HT-29 (cell line): ENCODE results near the gene ZNF564. TPM values are rescaled to one million over a fixed set of nuclear protein-coding genes. Genes with fewer than 3 reads are reported as not detected.
A peak's percentile ranks its signal among the peaks of the same experiment; 100 is the strongest.
"Not testable (repeated sequence)": the region's sequence is repeated elsewhere in the genome, so short reads cannot be mapped to it uniquely, and the experiment has no call there.

ENCODE experiments used
- DNase-seq: peaks from one replicate; pipeline ENCODE4 v3.0.0-alpha.2; 2015; ENCODE audit warnings: low spot score
- small RNA-seq: library from RNA; depleted of rRNA; stranded (forward); fragments of <200 nt; gene quantifications from one replicate; pipeline ENCODE3, GENCODE V24; 2014
- total RNA-seq: library from RNA; depleted of rRNA; stranded (reverse); fragments of >200 nt; shearing (Covaris generic); gene quantifications from 2 replicates; pipeline ENCODE4 v1.2.3, GENCODE V29; 2014; rRNA removed

Gene ZNF564
- total RNA-seq, 1 experiment from 2014 or later, result 3.0 TPM

DNA sequence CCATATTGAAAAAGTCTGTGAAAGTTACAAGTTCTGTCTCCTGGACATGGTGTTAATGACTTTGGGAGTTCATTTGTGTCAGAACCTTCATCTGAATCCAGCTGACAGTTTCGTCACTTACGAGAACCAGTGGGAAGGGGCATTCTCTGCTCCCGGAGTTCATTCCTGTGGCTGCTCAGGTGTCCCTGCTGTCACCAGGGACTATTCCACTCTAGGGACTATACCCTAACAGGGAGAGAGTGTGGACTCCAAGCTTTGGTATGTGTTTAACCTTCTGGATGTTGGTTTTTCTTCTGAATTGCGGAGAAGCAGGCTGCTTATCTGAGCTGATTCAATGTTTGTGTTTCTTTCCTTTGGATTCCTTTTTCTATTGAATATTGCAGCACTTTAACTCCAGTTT, 54.2 kb downstream of the ZNF564 start:
- no peak for DNase-seq

DNA sequence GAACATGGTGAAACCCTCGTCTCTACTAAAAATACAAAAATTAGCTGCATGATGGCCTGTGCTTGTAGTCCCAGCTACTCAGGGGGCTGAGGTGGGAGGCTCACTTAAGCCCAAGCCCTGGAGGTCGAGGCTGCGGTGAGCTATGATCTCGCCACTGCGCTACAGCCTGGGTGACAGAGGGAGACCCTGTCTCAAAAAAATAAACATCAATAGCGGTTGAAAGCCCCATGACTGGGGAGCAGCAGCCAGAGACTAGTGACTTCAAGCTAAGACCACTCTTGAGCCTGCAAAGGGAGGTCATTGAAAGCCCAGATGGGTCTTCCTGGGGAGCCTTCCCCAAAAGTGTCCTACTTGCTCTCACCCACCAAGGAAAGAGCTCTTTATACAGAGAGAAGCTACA, 54.8 kb downstream of the ZNF564 start:
- DNase-seq, result no peak

DNA sequence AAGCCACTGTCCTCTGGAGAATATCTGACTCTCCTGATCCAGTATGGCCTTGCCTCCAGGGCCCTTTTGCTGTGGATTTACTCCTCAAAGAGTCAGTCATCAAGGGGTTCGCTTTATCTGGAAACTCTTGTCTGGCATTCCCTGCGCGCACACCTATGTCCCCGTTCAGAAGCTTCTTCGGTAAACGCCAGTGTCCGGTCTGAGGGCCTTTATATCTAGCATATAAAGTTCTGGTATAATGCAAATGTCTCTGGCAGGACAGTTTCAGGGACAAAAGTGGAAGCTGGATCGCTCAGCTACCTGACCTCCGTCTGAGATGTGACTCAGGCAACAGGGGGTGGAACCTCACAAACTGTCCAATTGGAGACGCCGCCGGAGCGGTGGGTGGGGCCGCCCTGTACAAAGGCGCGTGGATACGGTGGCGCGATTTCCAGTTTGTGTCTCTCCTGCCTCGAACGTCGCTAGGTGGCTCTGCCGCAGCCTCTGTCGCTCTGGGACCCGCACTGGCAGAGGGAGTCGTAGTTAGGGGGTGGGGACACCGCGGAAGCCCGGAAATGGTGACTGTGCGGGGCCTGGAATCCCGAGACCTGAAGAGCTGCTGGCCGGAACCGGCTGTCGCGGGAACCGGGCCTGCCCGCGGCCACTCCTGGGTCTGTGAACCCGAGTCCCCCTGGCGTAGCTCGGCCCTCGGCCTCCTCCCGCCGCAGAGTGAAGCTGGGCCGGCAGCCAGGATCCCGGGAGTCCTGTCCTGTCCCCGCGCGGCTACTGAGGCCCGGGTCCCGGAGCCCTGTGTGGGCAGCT, 56.1 kb downstream of the ZNF564 start:
- peak; percentile 87 for DNase-seq

DNA sequence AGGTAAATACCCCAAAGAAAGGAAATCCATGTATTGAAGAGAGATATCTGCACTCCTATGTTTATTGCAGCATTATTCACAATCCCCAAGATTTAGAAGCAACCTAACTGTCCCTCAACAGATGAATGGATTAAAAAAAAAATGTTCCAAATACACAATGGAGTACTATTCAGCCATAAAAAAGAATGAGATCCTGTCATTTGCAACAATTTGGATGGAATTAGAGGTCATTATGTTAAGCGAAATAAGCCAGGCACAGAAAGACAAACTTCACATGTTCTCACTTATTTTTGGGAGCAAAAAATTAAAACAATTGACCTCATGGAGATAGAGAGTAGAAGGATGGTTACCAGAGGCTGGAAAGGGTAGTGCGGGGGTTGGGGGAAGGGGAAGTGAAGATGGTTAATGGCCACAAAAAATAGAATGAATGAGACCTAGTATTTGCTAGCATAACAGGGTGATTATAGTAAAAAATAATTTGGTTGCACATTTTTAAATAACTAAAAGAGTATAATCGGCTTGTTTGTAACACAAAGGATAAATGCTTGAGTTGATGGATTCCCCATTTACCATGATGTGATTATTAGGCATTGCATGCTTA, 56.9 kb downstream of the ZNF564 start:
- DNase-seq, result no peak

DNA sequence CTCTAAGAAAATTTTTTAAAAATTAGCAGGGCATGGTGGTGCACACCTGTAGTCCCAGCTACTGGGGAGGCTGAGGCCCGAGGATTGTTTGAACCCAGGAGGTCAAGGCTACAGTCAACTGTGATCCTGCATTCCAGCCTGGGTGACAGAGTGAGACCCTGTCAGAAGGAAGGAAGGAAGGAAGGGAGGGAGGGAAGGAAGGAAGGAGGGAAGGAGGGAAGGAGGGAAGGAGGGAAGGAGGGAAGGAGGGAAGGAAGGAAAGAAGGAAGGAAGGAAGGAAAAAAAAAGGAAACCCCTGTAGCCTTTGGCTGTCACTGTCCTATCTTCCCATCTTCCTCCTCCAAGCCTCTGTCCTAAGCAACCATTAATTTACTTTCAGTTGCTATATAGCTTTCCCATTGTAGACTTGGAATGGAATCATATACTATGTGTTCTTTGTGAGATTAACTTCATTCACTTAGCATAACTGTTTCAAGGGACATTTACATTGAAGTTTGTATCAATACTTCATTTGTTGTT, 65.0 kb downstream of the ZNF564 start:
- DNase-seq, result not testable (repeated sequence)

DNA sequence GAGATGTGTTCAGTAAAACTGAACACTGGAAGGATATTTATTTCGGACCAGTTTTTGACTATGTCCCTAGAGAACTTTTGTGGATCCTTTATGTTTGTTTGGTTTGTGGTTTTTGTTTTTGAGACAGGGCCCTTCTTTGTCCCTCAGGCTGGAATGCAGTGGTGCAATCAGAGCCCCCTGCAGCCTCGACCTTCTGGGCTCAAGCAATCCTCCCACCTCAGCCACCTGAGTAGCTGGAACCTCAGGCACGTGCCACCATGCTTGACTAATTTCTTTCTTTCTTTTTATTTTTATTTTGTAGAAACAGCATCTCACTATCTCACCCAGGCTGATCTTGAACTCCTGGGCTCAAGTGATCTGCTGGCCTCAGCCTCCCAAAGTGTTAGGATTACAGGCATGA, 65.7 kb downstream of the ZNF564 start:
- no peak for DNase-seq

DNA sequence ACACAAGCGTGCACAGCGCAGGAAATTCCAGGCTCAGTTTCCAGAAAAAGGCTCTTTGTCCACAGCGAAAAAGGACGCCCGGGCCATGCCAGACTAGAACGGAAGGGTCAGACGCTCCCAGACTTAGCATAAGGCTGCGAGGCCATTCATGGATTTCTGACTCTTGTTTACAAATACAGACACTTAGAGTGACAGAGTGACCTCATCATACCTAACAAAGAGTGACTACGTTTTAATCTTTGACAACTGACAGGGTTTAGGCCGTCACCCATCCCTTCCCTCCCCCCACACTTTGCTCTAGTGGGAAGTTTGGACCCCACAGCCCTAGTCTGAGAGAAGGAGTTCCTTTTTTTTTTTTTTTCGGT, 66.2 kb downstream of the ZNF564 start:
- DNase-seq, result peak; percentile 17

DNA sequence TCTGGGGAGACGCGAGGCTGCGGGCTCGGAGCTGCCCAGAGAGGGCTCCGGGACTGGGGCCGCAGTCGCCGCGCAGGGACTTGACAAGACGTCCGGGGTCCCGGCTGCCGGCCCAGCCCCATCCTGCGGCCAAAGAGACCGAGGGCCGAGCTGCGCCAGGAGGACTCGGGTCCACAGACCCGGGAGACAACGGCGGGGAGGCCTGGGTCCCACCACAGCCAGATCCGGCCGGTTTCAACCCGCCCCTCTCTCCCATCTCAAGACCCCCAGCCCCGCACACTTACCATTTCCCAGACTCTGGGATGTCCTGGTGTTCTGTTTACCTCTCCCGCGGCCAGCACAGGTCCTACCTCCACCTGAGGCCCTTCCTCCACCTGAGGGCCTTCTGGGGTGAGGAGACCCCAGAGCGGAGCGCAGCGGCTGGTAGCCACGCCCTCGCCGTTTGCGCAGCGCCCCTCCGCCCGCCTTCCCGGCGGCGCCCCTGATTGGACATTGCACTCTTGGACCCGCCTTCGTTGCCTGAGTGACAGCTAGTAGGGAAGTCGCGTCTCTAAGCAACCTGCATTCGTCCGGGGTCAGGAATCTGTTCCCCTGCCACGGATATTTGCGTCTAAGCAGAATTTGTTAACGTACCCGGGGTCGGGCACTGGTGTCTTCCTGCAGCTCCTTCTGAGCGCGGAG, 66.8 kb downstream of the ZNF564 start, which contains the start of gene ZNF709:
TSS of gene ZNF709 (minus strand) at position 446 of the 681 bp plus-strand sequence. CDS start at position 287, 159 bp downstream.
- DNase-seq, result peak; percentile 58

DNA sequence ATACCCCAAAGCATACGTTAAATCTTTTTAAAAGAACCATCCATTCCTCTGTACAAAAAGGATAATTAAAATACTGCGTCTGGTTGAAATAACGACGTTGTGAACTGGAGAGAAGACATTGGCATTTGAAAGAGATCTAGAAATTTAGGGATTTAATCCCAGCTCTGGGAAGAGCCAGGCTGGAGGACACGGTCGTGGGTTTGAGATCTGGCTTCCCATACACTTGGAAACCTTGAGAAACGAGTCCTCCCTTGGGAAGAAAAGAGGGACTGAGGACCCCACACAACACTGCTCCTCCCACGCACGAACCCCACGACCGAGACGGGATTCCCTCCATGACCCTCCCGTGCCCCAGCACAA, 67.3 kb downstream of the ZNF564 start:
- no peak for DNase-seq

DNA sequence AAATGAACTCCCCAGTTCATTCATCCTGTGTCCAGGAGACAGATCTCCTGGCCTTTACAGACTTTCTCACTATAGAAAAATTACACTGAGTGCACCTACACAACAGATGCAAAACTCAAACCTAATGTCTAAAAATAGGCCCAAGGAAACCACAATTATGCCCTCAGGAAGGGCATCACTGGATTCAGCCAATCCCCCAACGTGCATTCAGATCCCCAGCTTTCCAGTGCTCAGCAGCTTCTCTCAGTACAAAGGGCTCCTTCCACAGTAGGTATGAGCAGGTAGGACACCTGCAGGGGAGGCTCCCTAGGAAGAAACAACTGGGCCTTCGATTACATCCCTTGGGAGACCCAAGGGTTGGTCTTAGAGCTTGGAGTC, 68.8 kb downstream of the ZNF564 start:
- DNase-seq, result no peak

DNA sequence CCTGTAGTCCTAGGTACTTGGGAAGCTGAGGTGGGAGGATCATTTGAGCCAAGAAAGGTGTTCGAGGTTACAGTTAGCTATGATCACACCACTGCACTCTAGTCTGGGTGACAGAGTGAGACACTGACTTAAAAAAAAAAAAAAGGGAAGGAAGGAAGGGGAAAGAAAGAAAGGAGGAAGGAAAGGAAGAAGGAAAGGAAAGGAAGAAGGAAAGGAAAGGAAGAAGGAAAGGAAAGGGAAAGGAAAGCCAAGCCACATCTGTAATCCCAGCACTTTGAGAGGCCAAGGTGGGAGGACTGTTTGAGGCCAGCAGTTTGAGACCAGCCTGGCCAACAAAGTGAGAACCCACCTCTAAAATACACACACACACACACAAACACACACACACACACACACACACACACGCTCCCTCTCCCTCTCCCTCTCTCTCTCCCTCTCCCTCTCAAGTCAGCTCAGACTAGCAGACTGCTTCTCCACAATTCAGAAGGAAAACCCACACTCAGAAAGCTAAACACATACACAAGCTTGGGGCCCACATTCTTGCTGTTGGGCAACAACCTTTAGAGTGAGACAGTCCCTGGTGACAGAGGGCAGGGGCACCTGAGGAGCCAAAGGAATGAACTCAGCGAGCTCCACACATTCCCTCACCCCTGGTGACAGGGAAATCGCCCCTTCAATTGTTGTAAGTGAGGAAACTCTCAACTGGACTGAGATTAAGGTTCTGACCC, 69.3 kb downstream of the ZNF564 start:
- no peak for DNase-seq

DNA sequence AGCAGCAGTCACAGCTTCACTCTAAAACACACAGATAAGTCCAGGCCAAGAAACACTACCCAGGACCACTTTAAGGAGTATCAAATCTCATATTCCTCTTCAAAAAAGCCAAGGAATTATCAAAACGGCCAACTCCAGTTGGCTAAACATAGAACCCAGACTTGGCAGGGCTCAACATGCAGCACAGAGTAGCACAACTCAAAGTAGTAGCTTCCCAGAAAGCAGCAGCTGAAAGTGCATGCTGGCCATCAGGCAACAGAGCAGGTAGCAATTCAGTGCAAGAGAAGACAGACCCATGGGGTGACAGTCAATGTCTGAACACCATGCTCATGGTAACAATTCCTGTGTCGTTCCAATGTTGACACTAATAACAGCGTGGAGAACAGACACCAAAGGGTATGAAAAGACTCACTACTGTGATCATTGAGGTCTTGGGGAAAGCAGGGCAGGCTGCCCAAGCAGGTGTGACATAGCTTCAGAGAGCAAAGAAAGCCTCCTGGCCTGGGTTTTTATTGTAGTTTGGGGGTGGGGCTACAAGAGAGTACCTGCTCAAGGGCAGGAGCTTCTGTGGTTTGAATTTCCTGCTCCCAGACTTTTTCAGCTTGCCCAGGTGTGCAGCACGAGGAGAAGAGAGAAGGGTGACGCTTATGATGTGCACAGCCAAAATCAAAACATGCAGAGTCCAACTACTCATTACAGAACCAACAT, 72.9 kb downstream of the ZNF564 start:
- no peak for DNase-seq

Small RNA genes within 50 kb of the gene (small RNA-seq; reads per million reads assigned to genes)
- not detected for gene MTCO1P27
- gene PPIAP20, result not detected

Other genes with a start within 250 kb of the ZNF564 start
- 0.25 and 0.70 TPM in 2 replicates for gene ZNF563, start 217.8 kb downstream of the ZNF564 start, total RNA-seq
- gene ZNF442, start 185.8 kb downstream of the ZNF564 start, total RNA-seq, result 0.03 and 0.05 TPM in 2 replicates
- 2.4 and 5.4 TPM in 2 replicates for gene ZNF799, start 150.2 kb downstream of the ZNF564 start, total RNA-seq
- 1.8 and 3.0 TPM in 2 replicates for gene ZNF443, start 110.5 kb downstream of the ZNF564 start, total RNA-seq
- 0.15 and 0.83 TPM in 2 replicates for gene ZNF709, start 66.7 kb downstream of the ZNF564 start, total RNA-seq
- 1.6 and 2.0 TPM in 2 replicates for gene ZNF490, start 59.3 kb upstream of the ZNF564 start, total RNA-seq
- gene ZNF791, start 59.4 kb upstream of the ZNF564 start, total RNA-seq, result 3.0 and 4.4 TPM in 2 replicates
- gene MAN2B1, start 115.3 kb upstream of the ZNF564 start, total RNA-seq, result 18.4 and 35.1 TPM in 2 replicates
- 21.7 and 22.1 TPM in 2 replicates for gene WDR83, start 115.3 kb upstream of the ZNF564 start, total RNA-seq
- gene DHPS, start 130.4 kb upstream of the ZNF564 start, total RNA-seq, result 95.0 and 95.4 TPM in 2 replicates
- not detected in 2 replicates for gene GNG14, start 136.5 kb upstream of the ZNF564 start, total RNA-seq
- 32.9 and 38.0 TPM in 2 replicates for gene FBXW9, start 145.1 kb upstream of the ZNF564 start, total RNA-seq
- 24.5 TPM in 2 replicates for gene TNPO2, start 172.4 kb upstream of the ZNF564 start, total RNA-seq
- 258 and 260 TPM in 2 replicates for gene TRIR, start 183.2 kb upstream of the ZNF564 start, total RNA-seq
- 90.4 and 105 TPM in 2 replicates for gene GET3, start 186.0 kb upstream of the ZNF564 start, total RNA-seq
- 0.37 and 0.48 TPM in 2 replicates for gene BEST2, start 200.3 kb upstream of the ZNF564 start, total RNA-seq
- gene HOOK2, start 224.1 kb upstream of the ZNF564 start, total RNA-seq, result 64.1 and 72.2 TPM in 2 replicates
- 568 and 620 TPM in 2 replicates for gene JUNB, start 240.0 kb upstream of the ZNF564 start, total RNA-seq